ENCODE measurements around the gene DIPK1B.

DIPK1B gene

GRCh38 chr9:136732444-136733178, 20.2 kb downstream of the DIPK1B start:
- no peak for TF ChIP-seq CTCF (IDR thresholded peaks at IDR 0.05; ENCODE audit: low read length, missing control alignments)
- H3K4me3 ChIP-seq (replicated peaks; ENCODE audit: low read depth, low read length), result no peak overlapping the region
- DNase-seq (ENCODE audit: low read depth), result no peak

- TF ChIP-seq CTCF (IDR thresholded peaks at IDR 0.05; ENCODE audit: low read length, missing control alignments), result no peak
- no peak for DNase-seq (ENCODE audit: low read depth)
- no peak overlapping the region for H3K4me3 ChIP-seq (replicated peaks; ENCODE audit: low read depth, low read length)
Observed at GRCh38 chr9:136733611-136734010, 21.2 kb downstream of the DIPK1B start.

GRCh38 chr9:136734837-136735496, 22.6 kb downstream of the DIPK1B start:
- H3K4me3 ChIP-seq (replicated peaks; ENCODE audit: low read depth, low read length), result no peak overlapping the region
- TF ChIP-seq CTCF (IDR thresholded peaks at IDR 0.05; ENCODE audit: low read length, missing control alignments), result no peak
- no peak for DNase-seq (ENCODE audit: low read depth)

GRCh38 chr9:136735812-136736480, 23.6 kb downstream of the DIPK1B start:
- TF ChIP-seq CTCF (IDR thresholded peaks at IDR 0.05; ENCODE audit: low read length, missing control alignments), result no peak
- H3K4me3 ChIP-seq (replicated peaks; ENCODE audit: low read depth, low read length), result no peak overlapping the region

GRCh38 chr9:136738960-136739359, 26.6 kb downstream of the DIPK1B start:
- DNase-seq (ENCODE audit: low read depth), result no peak
- H3K4me3 ChIP-seq (replicated peaks; ENCODE audit: low read depth, low read length), result no peak overlapping the region
- TF ChIP-seq CTCF (IDR thresholded peaks at IDR 0.05; ENCODE audit: low read length, missing control alignments), result no peak

More at GRCh38 chr9:136735812-136736480, 23.6 kb downstream of the DIPK1B start:
- DNase-seq (ENCODE audit: low read depth), result no peak

GRCh38 chr9:136739509-136739908, 27.1 kb downstream of the DIPK1B start:
- H3K4me3 ChIP-seq (replicated peaks; ENCODE audit: low read depth, low read length), result no peak overlapping the region
- no peak for TF ChIP-seq CTCF (IDR thresholded peaks at IDR 0.05; ENCODE audit: low read length, missing control alignments)
- no peak for DNase-seq (ENCODE audit: low read depth)

All from fibroblast of pulmonary artery (primary cell).